GM23338 (cell line): ENCODE data around the gene IL16. TPM values are rescaled to one million over a fixed set of nuclear protein-coding genes. Genes with fewer than 3 reads are reported as not detected.

Source experiments
- ATAC-seq: fragments of 200-7000 bp; cut with Tn5 transposase; 3 replicates; pipeline ENCODE4 v1.9.1; 2020
- DNase-seq: peaks from one replicate; pipeline ENCODE4 v3.0.0-alpha.2; 2015; ENCODE audit warnings: low spot score
- H2AFZ ChIP-seq: fragments of 200-600 bp; sonication (generic); 2 replicates; pipeline ENCODE4 v1.8.0; 2016; ENCODE audit warnings: antibody characterized with exemption, mild to moderate bottlenecking, moderate library complexity
- H3F3A ChIP-seq: fragments of 200-600 bp; sonication (generic); replicated peaks from 2 replicates; pipeline ENCODE4 v1.8.0; 2017; ENCODE audit warnings: antibody characterized with exemption, mixed run types, low read depth
- H3K27ac ChIP-seq: fragments of 200-600 bp; sonication (generic); 2 replicates; pipeline ENCODE4 v1.6.1; 2016; ENCODE audit warnings: low read depth
- H3K27me3 ChIP-seq: fragments of 200-600 bp; sonication (generic); 2 replicates; pipeline ENCODE4 v1.8.0; 2016; ENCODE audit warnings: mild to moderate bottlenecking, mixed run types, moderate library complexity; ENCODE audit not compliant: insufficient read depth
- H3K36me3 ChIP-seq: fragments of 200-600 bp; sonication (generic); 2 replicates; pipeline ENCODE4 v1.8.0; 2016; ENCODE audit warnings: mild to moderate bottlenecking; ENCODE audit not compliant: insufficient read depth
- H3K4me1 ChIP-seq: fragments of 200-600 bp; sonication (generic); 2 replicates; pipeline ENCODE4 v1.8.0; 2016; ENCODE audit warnings: mild to moderate bottlenecking, moderate library complexity; ENCODE audit not compliant: insufficient read depth
- H3K4me2 ChIP-seq: fragments of 200-600 bp; sonication (generic); 2 replicates; pipeline ENCODE4 v1.7.1; 2017; ENCODE audit warnings: mixed run types
- H3K4me3 ChIP-seq: fragments of 200-600 bp; sonication (generic); 2 replicates; pipeline ENCODE4 v1.6.1; 2016; ENCODE audit warnings: mixed run types
- H3K79me2 ChIP-seq: fragments of 200-600 bp; sonication (generic); replicated peaks from 2 replicates; pipeline ENCODE4 v1.8.0; 2017; ENCODE audit warnings: mild to moderate bottlenecking; ENCODE audit not compliant: insufficient read depth
- H3K9me2 ChIP-seq: fragments of 200-600 bp; sonication (generic); 2 replicates; pipeline ENCODE4 v1.8.0; 2017; ENCODE audit not compliant: insufficient read depth
- H4K20me1 ChIP-seq: fragments of 200-600 bp; sonication (generic); replicated peaks from 2 replicates; pipeline ENCODE4 v1.8.0; 2017; ENCODE audit warnings: mild to moderate bottlenecking; ENCODE audit not compliant: insufficient read depth
- H3K27ac Mint-ChIP-seq: 2 replicates; pipeline ENCODE4 v1.8.0; 2020; ENCODE audit warnings: inconsistent platforms, mild to moderate bottlenecking, moderate library complexity, mixed read lengths
- H3K27me3 Mint-ChIP-seq: 3 replicates; pipeline ENCODE4 v1.8.0; 2022; ENCODE audit warnings: low read depth, mild to moderate bottlenecking, moderate library complexity, mixed read lengths, inconsistent platforms; ENCODE audit not compliant: insufficient read depth, poor library complexity
- H3K36me3 Mint-ChIP-seq: 3 replicates; pipeline ENCODE4 v1.8.0; 2021; ENCODE audit warnings: low read depth, mild to moderate bottlenecking, inconsistent platforms, moderate library complexity, mixed read lengths
- H3K4me1 Mint-ChIP-seq: 3 replicates; pipeline ENCODE4 v1.8.0; 2020; ENCODE audit warnings: mild to moderate bottlenecking, inconsistent platforms, mixed read lengths
- H3K4me3 Mint-ChIP-seq: 3 replicates; pipeline ENCODE4 v1.8.0; 2021; ENCODE audit warnings: moderate library complexity, mild to moderate bottlenecking, inconsistent platforms, mixed read lengths
- H3K9me3 Mint-ChIP-seq: 3 replicates; pipeline ENCODE4 v1.8.0; 2020; ENCODE audit warnings: moderate library complexity, mild to moderate bottlenecking, inconsistent platforms, mixed read lengths
- CREB1 ChIP-seq: fragments of 250-450 bp; sonication (Bioruptor Pico); IDR thresholded peaks from 2 replicates; pipeline ENCODE4 v1.5.0; 2020; ENCODE audit warnings: low read depth, mild to moderate bottlenecking, moderate library complexity
- EZH2 ChIP-seq: fragments of 200-600 bp; sonication (generic); IDR thresholded peaks from one replicate; pipeline ENCODE4 v1.8.0; 2017; ENCODE audit warnings: antibody characterized with exemption, mild to moderate bottlenecking, low read depth; ENCODE audit not compliant: unreplicated experiment
- EZH2phosphoT487 ChIP-seq: fragments of 200-600 bp; sonication (generic); IDR thresholded peaks from one replicate; pipeline ENCODE4 v1.8.1; 2018; ENCODE audit warnings: antibody characterized with exemption; ENCODE audit not compliant: unreplicated experiment
- JUNB ChIP-seq: IDR thresholded peaks from one replicate; pipeline ENCODE4 v1.6.1; 2016; ENCODE audit warnings: antibody characterized with exemption; ENCODE audit not compliant: unreplicated experiment
- NANOG ChIP-seq: IDR thresholded peaks from 2 replicates; pipeline ENCODE4 v1.6.1; 2016; ENCODE audit warnings: antibody characterized with exemption, borderline replicate concordance
- POLR2AphosphoS5 ChIP-seq: IDR thresholded peaks from 2 replicates; pipeline ENCODE4 v1.6.1; 2016; ENCODE audit warnings: antibody characterized with exemption, low read depth
- STAT1 ChIP-seq: IDR thresholded peaks from one replicate; pipeline ENCODE4 v1.6.1; 2016; ENCODE audit warnings: antibody characterized with exemption; ENCODE audit not compliant: unreplicated experiment
- ZNF114 ChIP-seq: fragments of 250-450 bp; sonication (Bioruptor Pico); IDR thresholded peaks from 2 replicates; pipeline ENCODE4 v1.5.0; 2020; ENCODE audit warnings: mild to moderate bottlenecking, moderate library complexity
- ZNF331 ChIP-seq: fragments of 250-450 bp; sonication (Bioruptor Pico); IDR thresholded peaks from 2 replicates; pipeline ENCODE4 v1.5.0; 2020; ENCODE audit warnings: low read depth, mild to moderate bottlenecking, moderate library complexity
- polyA plus RNA-seq: library from polyadenylated mRNA; unstranded; fragments of >200 nt; fragmentation: Nextera tagmentation; extraction: Ambion mirVana; gene quantifications from 2 replicates; pipeline ENCODE4 v1.2.1, GENCODE V29; 2016
- total RNA-seq: library from RNA; depleted of rRNA; stranded (reverse); fragments of >200 nt; shearing (Covaris generic); gene quantifications from 2 replicates; pipeline ENCODE4 v1.2.3, GENCODE V29; 2014
- TF ChIP-seq, protein P1 (sequence below), 2 experiments: fragments of 200-600 bp in 1 of 2; sonication (generic) in 1 of 2; conservative IDR thresholded peaks; 2 replicates each; pipeline versions ENCODE4 v1.5.1 to v1.6.1; 2016 to 2017; ENCODE audit warnings: antibody characterized with exemption in 2 of 2, low read depth in 2 of 2, mild to moderate bottlenecking in 2 of 2, moderate library complexity in 1 of 2
- TF ChIP-seq, protein P2 (sequence below): fragments of 250-450 bp; sonication (Bioruptor Pico); IDR thresholded peaks from 2 replicates; pipeline ENCODE4 v1.5.0; 2020; ENCODE audit warnings: mild to moderate bottlenecking, moderate library complexity

IL16 gene
- total and polyA plus RNA-seq, 2 experiments from 2014 or later: 0.29 TPM; not detected in 1

DNA sequence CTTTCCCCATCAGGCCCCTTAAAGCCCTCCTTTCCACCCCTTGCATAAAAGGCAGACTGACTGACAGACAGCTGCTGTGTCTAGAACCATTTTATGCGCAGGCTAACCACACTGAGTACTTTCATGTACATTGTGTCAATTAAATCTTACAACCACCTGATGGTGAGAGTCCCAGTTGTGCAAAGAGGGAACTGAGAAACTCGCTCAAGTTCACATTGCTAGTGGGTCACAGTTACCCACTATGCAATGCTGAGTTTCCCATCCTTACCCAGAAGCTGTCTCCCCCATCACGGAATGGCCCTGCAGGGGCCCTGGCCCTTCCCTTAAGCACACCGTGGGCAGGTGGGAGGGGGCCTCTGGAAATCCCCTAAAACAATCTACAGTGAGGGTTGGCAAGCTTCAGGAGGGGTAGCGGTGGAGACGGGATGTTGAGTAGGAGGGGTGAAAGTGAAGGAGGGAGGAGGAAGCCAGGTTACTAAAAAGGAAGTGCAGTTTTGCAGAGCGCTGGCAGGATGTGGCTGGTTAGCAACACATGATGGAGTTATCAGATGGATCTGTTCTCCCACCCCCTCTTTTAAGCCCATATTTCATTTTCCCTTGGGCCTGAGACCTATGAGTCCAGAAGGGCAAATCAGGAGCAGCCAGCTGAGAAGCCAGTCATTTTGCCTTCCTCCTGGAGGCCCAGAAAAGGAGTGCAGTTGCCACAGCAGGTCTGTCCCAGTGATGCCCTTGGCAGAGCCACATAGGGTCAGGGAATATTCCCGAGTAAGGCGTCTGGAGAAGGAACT is 97.2 kb downstream of the IL16 start (continued):
- no peak for TF ChIP-seq CREB1 (CRISPR knock-in tag)
- TF ChIP-seq ZNF331 (CRISPR knock-in tag): no peak
- TF ChIP-seq POLR2AphosphoS5: no peak

DNA sequence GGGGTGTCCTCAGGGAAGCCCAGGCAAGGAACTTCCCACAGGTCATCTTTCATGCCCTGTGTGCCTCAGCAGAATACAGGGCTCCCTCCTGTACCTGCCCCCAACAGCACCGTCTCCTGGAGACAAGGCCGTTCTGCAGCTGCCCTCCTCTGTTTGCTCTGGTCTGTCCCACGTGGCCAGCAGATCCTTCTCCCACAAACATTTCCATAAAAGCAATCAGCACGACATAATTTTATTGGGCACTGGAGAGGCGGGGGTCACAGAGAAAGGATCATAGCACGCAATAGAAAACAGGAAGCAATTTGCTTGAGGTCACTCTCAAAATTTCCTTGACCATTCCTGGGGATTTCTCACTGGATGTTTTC is 97.8 kb downstream of the IL16 start:
- no peaks in the 10 kb centered on the region for H3K36me3 ChIP-seq
- Mint-ChIP-seq H3K9me3 (no peaks in the 10 kb centered on the region), H3K27me3 (peaks cover 7% of the 10 kb centered on the region), H3K4me1 (peaks cover 24% of the 10 kb centered on the region), H3K27ac (no peak overlapping the region), H3K36me3 (no peaks in the 10 kb centered on the region), H3K4me3 (no peak overlapping the region)
- no peaks in the 10 kb centered on the region for H3K27me3 ChIP-seq
- ATAC-seq (peak; percentile 89), DNase-seq (peak; percentile 10)
- H3K4me1 ChIP-seq: no peaks in the 10 kb centered on the region
- H3K79me2 ChIP-seq: no peaks in the 10 kb centered on the region
- H3K9me2 ChIP-seq: no peaks in the 10 kb centered on the region
- no peak overlapping the region for H3K27ac ChIP-seq
- no peaks in the 10 kb centered on the region for H3F3A ChIP-seq
- H3K4me2 ChIP-seq: no peak overlapping the region
- TF ChIP-seq STAT1: no peak
- TF ChIP-seq, protein P1, sequence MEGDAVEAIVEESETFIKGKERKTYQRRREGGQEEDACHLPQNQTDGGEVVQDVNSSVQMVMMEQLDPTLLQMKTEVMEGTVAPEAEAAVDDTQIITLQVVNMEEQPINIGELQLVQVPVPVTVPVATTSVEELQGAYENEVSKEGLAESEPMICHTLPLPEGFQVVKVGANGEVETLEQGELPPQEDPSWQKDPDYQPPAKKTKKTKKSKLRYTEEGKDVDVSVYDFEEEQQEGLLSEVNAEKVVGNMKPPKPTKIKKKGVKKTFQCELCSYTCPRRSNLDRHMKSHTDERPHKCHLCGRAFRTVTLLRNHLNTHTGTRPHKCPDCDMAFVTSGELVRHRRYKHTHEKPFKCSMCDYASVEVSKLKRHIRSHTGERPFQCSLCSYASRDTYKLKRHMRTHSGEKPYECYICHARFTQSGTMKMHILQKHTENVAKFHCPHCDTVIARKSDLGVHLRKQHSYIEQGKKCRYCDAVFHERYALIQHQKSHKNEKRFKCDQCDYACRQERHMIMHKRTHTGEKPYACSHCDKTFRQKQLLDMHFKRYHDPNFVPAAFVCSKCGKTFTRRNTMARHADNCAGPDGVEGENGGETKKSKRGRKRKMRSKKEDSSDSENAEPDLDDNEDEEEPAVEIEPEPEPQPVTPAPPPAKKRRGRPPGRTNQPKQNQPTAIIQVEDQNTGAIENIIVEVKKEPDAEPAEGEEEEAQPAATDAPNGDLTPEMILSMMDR (conservative IDR thresholded peaks at IDR 0.05; ENCODE audit: low read depth in 2 of 2): peak; percentile 24 to 37
- TF ChIP-seq EZH2: no peak
- no peak for TF ChIP-seq EZH2phosphoT487
- H4K20me1 ChIP-seq: no peaks in the 10 kb centered on the region
- peak overlapping the region; percentile 83 for H2AFZ ChIP-seq
- H3K4me3 ChIP-seq: no peak overlapping the region

DNA sequence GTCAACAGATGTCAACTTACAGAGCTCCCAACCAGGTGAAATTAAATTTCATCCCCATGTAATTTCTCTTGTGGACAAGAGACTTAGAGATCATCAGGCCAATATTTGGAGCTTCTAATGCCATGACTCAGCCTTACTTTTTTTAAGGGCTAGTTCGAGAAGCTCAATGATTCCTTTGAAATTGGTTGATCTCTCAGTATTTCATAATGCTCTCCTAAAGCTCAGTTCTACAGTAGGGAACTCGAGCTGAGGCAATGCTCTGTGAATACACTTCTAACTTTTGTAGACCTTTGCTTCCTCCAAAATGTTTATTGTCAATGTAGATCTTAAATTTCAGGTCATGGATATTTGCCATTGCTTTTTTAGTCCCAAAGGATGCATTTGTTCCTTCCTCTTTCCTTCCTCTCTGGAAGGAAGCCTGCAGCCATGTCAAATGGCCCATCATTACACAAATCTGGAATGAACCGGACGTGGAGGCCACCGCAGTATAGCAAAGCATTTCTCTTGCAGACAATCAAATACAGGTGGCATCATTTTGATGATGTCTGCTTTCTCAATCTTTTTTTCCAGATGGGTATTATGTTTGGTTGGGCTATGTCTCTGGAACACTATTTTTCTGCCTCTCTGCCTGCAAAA is 98.9 kb downstream of the IL16 start:
- Histone ChIP-seq H3F3A (no peaks in the 10 kb centered on the region), H3K4me1 (no peaks in the 10 kb centered on the region), H3K79me2 (no peaks in the 10 kb centered on the region), H3K36me3 (no peaks in the 10 kb centered on the region), H3K4me2 (no peak overlapping the region), H3K9me2 (no peaks in the 10 kb centered on the region), H3K27ac (no peak overlapping the region), H3K27me3 (no peaks in the 10 kb centered on the region), H4K20me1 (no peaks in the 10 kb centered on the region), H3K4me3 (no peak overlapping the region), H2AFZ (no peak overlapping the region)
- Mint-ChIP-seq H3K27ac (no peak overlapping the region), H3K9me3 (no peaks in the 10 kb centered on the region), H3K27me3 (peaks cover 7% of the 10 kb centered on the region), H3K36me3 (no peaks in the 10 kb centered on the region), H3K4me1 (peaks cover 24% of the 10 kb centered on the region), H3K4me3 (no peak overlapping the region)
- no peak for DNase-seq
- no peak for ATAC-seq
- TF ChIP-seq NANOG: no peak
- no peak for TF ChIP-seq POLR2AphosphoS5
- no peak for TF ChIP-seq EZH2phosphoT487
- no peak for TF ChIP-seq JUNB
- TF ChIP-seq ZNF331 (CRISPR knock-in tag): no peak
- no peak for TF ChIP-seq EZH2
- TF ChIP-seq, protein P2, sequence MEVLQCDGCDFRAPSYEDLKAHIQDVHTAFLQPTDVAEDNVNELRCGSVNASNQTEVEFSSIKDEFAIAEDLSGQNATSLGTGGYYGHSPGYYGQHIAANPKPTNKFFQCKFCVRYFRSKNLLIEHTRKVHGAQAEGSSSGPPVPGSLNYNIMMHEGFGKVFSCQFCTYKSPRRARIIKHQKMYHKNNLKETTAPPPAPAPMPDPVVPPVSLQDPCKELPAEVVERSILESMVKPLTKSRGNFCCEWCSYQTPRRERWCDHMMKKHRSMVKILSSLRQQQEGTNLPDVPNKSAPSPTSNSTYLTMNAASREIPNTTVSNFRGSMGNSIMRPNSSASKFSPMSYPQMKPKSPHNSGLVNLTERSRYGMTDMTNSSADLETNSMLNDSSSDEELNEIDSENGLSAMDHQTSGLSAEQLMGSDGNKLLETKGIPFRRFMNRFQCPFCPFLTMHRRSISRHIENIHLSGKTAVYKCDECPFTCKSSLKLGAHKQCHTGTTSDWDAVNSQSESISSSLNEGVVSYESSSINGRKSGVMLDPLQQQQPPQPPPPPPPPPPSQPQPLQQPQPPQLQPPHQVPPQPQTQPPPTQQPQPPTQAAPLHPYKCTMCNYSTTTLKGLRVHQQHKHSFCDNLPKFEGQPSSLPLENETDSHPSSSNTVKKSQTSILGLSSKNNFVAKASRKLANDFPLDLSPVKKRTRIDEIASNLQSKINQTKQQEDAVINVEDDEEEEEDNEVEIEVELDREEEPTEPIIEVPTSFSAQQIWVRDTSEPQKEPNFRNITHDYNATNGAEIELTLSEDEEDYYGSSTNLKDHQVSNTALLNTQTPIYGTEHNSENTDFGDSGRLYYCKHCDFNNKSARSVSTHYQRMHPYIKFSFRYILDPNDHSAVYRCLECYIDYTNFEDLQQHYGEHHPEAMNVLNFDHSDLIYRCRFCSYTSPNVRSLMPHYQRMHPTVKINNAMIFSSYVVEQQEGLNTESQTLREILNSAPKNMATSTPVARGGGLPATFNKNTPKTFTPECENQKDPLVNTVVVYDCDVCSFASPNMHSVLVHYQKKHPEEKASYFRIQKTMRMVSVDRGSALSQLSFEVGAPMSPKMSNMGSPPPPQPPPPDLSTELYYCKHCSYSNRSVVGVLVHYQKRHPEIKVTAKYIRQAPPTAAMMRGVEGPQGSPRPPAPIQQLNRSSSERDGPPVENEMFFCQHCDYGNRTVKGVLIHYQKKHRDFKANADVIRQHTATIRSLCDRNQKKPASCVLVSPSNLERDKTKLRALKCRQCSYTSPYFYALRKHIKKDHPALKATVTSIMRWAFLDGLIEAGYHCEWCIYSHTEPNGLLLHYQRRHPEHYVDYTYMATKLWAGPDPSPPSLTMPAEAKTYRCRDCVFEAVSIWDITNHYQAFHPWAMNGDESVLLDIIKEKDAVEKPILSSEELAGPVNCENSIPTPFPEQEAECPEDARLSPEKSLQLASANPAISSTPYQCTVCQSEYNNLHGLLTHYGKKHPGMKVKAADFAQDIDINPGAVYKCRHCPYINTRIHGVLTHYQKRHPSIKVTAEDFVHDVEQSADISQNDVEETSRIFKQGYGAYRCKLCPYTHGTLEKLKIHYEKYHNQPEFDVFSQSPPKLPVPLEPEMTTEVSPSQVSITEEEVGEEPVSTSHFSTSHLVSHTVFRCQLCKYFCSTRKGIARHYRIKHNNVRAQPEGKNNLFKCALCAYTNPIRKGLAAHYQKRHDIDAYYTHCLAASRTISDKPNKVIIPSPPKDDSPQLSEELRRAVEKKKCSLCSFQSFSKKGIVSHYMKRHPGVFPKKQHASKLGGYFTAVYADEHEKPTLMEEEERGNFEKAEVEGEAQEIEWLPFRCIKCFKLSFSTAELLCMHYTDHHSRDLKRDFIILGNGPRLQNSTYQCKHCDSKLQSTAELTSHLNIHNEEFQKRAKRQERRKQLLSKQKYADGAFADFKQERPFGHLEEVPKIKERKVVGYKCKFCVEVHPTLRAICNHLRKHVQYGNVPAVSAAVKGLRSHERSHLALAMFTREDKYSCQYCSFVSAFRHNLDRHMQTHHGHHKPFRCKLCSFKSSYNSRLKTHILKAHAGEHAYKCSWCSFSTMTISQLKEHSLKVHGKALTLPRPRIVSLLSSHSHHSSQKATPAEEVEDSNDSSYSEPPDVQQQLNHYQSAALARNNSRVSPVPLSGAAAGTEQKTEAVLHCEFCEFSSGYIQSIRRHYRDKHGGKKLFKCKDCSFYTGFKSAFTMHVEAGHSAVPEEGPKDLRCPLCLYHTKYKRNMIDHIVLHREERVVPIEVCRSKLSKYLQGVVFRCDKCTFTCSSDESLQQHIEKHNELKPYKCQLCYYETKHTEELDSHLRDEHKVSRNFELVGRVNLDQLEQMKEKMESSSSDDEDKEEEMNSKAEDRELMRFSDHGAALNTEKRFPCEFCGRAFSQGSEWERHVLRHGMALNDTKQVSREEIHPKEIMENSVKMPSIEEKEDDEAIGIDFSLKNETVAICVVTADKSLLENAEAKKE: no peak
- TF ChIP-seq ZNF114 (CRISPR knock-in tag): no peak
